K562 (cell line): ENCODE data around the gene RPS17. TPM values are rescaled to one million over a fixed set of nuclear protein-coding genes. Genes with fewer than 3 reads are reported as not detected.
"Not testable (repeated sequence)": the region's sequence is repeated elsewhere in the genome, so short reads cannot be mapped to it uniquely, and the experiment has no call there.

Experiments used
- ATAC-seq: fragments of 200-7000 bp; cut with Tn5 transposase; 3 replicates; pipeline ENCODE4 v1.9.1; 2020; ENCODE audit warnings: moderate library complexity
- BruUV-seq: library from RNA; stranded (reverse); fragments of 400-500 nt; replicated peaks from 2 replicates; lab custom pipeline; 2021; lab: Mats Ljungman, UMichigan
- CTCF ChIA-PET: fragments of 300-600 bp; formaldehyde crosslinking; extraction: SDS; loops from one replicate; lab custom pipeline; 2021; ENCODE audit warnings: low intra/inter-chr PET ratio; lab: Yijun Ruan, JAX
- POLR2A ChIA-PET: fragments of 300-600, 350-650 bp; sonication (Branson Sonifier 250); formaldehyde crosslinking; extraction: SDS; loops from one replicate; lab custom pipeline; 2021; ENCODE audit warnings: antibody characterized with exemption, inconsistent platforms; lab: Yijun Ruan, JAX
- DNase-seq, 4 experiments: peaks; one replicate each; pipeline versions ENCODE4 v3.0.0 to v3.0.0-alpha.2; 2011 to 2018; ENCODE audit warnings: low spot score in 3 of 4, mixed read lengths in 3 of 4; ENCODE audit errors: extremely low read depth in 1 of 4
- FAIRE-seq: peaks from 2 replicates; lab custom pipeline; 2011; peaks lifted over from hg19 to GRCh38; lab: Jason Lieb, UNC
- H2AFZ ChIP-seq: 2 replicates; pipeline ENCODE4 v1.6.0; 2011; ENCODE audit warnings: low read depth, low read length, control low read depth, inconsistent platforms
- H3K27ac ChIP-seq: fragments of 200-600 bp; 3 replicates; pipeline ENCODE4 v1.8.0; 2011; ENCODE audit warnings: low read depth, mild to moderate bottlenecking, control low read depth, inconsistent platforms, low read length, moderate library complexity, mixed read lengths; ENCODE audit errors: extremely low read depth
- H3K27me3 ChIP-seq, 2 experiments: fragments of 300-600 bp in 1 of 2; 2 replicates in 1 of 2; 3 replicates in 1 of 2; pipeline versions ENCODE4 v1.6.0 to v1.8.0; 2011; ENCODE audit warnings: inconsistent platforms in 2 of 2, low read length in 2 of 2, mild to moderate bottlenecking in 1 of 2, mixed read lengths in 1 of 2, moderate library complexity in 1 of 2; ENCODE audit not compliant: control insufficient read depth in 2 of 2, insufficient read depth in 2 of 2
- H3K36me3 ChIP-seq: fragments of 300-600 bp; 3 replicates; pipeline ENCODE4 v1.8.0; 2011; ENCODE audit warnings: mild to moderate bottlenecking, low read length, inconsistent platforms; ENCODE audit not compliant: control insufficient read depth, insufficient read depth
- H3K4me1 ChIP-seq, 2 experiments: fragments of 200-600 bp in 1 of 2; replicated peaks in 1 of 2; 2 replicates in 1 of 2; 3 replicates in 1 of 2; pipeline versions ENCODE4 v1.5.1 to v1.8.0; 2011; ENCODE audit warnings: inconsistent platforms in 2 of 2, low read length in 2 of 2, mild to moderate bottlenecking in 1 of 2, mixed read lengths in 1 of 2, moderate library complexity in 1 of 2; ENCODE audit not compliant: control insufficient read depth in 2 of 2, insufficient read depth in 2 of 2
- H3K4me2 ChIP-seq: 2 replicates; pipeline ENCODE4 v1.6.1; 2011; ENCODE audit warnings: low read length, control low read depth, inconsistent platforms, mixed read lengths; ENCODE audit not compliant: insufficient read depth
- H3K4me3 ChIP-seq: fragments of 200-600 bp; sonication (generic), shearing (Covaris generic); 2 replicates; pipeline ENCODE4 v1.5.1; 2016; ENCODE audit warnings: control low read depth, inconsistent platforms
- H3K79me2 ChIP-seq: fragments of 200-600 bp; 3 replicates; pipeline ENCODE4 v1.8.0; 2011; ENCODE audit warnings: low read length, inconsistent platforms; ENCODE audit not compliant: control insufficient read depth, insufficient read depth
- H3K9ac ChIP-seq, 2 experiments: 2 replicates each; pipeline versions ENCODE4 v1.6.0 to v1.6.1; 2011; ENCODE audit warnings: low read depth in 2 of 2, low read length in 2 of 2, control low read depth in 1 of 2, inconsistent platforms in 1 of 2, mild to moderate bottlenecking in 1 of 2, mixed read lengths in 1 of 2; ENCODE audit not compliant: insufficient read depth in 1 of 2
- H3K9me1 ChIP-seq: one replicate; pipeline ENCODE4 v1.6.0; 2011; ENCODE audit warnings: inconsistent platforms, mild to moderate bottlenecking, low read length, moderate library complexity; ENCODE audit not compliant: control insufficient read depth, insufficient read depth
- H3K9me3 ChIP-seq: replicated peaks from 2 replicates; pipeline ENCODE4 v1.5.1; 2011; ENCODE audit warnings: low read depth, low read length, inconsistent platforms; ENCODE audit not compliant: control insufficient read depth, insufficient read depth
- H4K20me1 ChIP-seq: replicated peaks from 2 replicates; pipeline ENCODE4 v1.6.1; 2011; ENCODE audit warnings: low read length, inconsistent platforms, mixed read lengths; ENCODE audit not compliant: control insufficient read depth, insufficient read depth
- EZH2 ChIP-seq: IDR thresholded peaks from 2 replicates; pipeline ENCODE4 v1.6.1; 2012; ENCODE audit warnings: low read depth, mild to moderate bottlenecking, inconsistent platforms, low read length, borderline replicate concordance
- MYC ChIP-seq, 2 experiments: fragments of 250-450 bp in 1 of 2; sonication (Bioruptor Pico) in 1 of 2; IDR thresholded peaks; 2 replicates each; pipeline versions ENCODE4 v1.5.1 to v1.6.1; 2012 to 2021; ENCODE audit warnings: low read depth in 2 of 2, borderline replicate concordance in 1 of 2, improper control_type of control experiment in 1 of 2, low read length in 1 of 2, mild to moderate bottlenecking in 1 of 2, moderate library complexity in 1 of 2
- ZNF384 ChIP-seq: IDR thresholded peaks from 2 replicates; pipeline ENCODE4 v1.6.1; 2012; ENCODE audit warnings: low read depth, low read length, improper control_type of control experiment
- ZSCAN32 ChIP-seq: fragments of 450-650 bp; formaldehyde crosslinking; IDR thresholded peaks from 2 replicates; pipeline ENCODE4 v1.4.0; 2020; ENCODE audit warnings: mild to moderate bottlenecking, moderate library complexity
- WGBS: fragments of 100-300 bp; shearing (Covaris generic); methylation state at CpG from one replicate; pipeline ENCODE4 v1.1.6; 2016; ENCODE audit warnings: low coverage, mixed read lengths; ENCODE audit not compliant: insufficient coverage; ENCODE audit errors: missing lambda C conversion rate; 5-methylcytosine and 5-hydroxymethylcytosine counted together
- in situ Hi-C: fragments of 300-500 bp; cut with MboI; formaldehyde crosslinking; loops from 4 replicates; pipeline ENCODE4 v1.15.0; 2018; ENCODE audit warnings: inconsistent platforms, mixed read lengths
- intact Hi-C: fragments of 100-400 bp; cut with micrococcal nuclease; formaldehyde crosslinking; loops from 2 replicates; pipeline ENCODE4 v1.14.2; 2022
- polyA plus RNA-seq, 8 experiments: library from polyadenylated mRNA; depleted of rRNA in 4 of 8; stranded (reverse) in 5 of 8; unstranded in 3 of 8; fragments of >200 nt; fragmentation: Nextera tagmentation in 2 of 8; fragmentation: Illumina TruSeq in 1 of 8; extraction: Ambion mirVana in 2 of 8; extraction: Trizol in 1 of 8; gene quantifications; 2 replicates each; pipeline versions ENCODE4 v1.2.1 to v1.2.3, GENCODE V29; 2011 to 2014; ENCODE audit warnings: inconsistent platforms in 1 of 8, missing spikeins in 1 of 8
- total RNA-seq, 7 experiments: library from RNA; depleted of rRNA in 6 of 7; stranded (reverse); fragments of >200 nt in 6 of 7; fragmentation: Illumina TruSeq in 2 of 7; extraction: Trizol in 2 of 7; gene quantifications; 2 replicates each; pipeline versions ENCODE4 v1.2.1 to v1.2.3, GENCODE V29; 2011 to 2021; ENCODE audit warnings: low replicate concordance in 1 of 7
- TF ChIP-seq, protein P1 (sequence below): sonication (generic); formaldehyde crosslinking; IDR thresholded peaks from 2 replicates; pipeline ENCODE4 v1.4.0; 2020; ENCODE audit warnings: mild to moderate bottlenecking, missing genetic modification reagents

Gene RPS17
- total and polyA plus RNA-seq, 9 of the 15 experiments (the other 6 are each of a cell fraction or from before 2014, with no cell fraction given): 1,988 to 6,515 (median 5,229) TPM

DNA sequence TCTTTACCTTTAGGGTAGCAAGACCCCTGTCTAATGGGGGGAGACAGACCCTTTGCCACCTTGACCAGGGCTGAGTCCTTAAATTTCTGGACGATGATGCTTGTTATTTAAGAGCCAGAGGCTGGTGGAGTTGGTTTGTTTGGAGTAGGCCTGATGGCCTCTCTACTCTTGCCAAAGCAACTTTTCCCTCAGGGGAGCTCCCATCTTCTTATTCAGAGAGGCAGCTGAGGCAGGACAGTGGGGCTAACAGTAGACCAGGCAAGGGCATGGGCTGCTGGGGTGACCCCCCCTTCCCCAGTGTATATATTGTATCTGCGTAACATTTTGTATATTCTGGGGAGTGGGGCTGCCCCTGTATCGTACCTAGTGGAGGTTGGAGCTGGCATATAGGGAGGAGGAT, 10.3 kb downstream of the RPS17 start (continued):
- TF ChIP-seq, protein P1, sequence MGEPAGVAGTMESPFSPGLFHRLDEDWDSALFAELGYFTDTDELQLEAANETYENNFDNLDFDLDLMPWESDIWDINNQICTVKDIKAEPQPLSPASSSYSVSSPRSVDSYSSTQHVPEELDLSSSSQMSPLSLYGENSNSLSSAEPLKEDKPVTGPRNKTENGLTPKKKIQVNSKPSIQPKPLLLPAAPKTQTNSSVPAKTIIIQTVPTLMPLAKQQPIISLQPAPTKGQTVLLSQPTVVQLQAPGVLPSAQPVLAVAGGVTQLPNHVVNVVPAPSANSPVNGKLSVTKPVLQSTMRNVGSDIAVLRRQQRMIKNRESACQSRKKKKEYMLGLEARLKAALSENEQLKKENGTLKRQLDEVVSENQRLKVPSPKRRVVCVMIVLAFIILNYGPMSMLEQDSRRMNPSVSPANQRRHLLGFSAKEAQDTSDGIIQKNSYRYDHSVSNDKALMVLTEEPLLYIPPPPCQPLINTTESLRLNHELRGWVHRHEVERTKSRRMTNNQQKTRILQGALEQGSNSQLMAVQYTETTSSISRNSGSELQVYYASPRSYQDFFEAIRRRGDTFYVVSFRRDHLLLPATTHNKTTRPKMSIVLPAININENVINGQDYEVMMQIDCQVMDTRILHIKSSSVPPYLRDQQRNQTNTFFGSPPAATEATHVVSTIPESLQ (CRISPR knock-in tag): no peak
- TF ChIP-seq MYC (IDR thresholded peaks at IDR 0.05; ENCODE audit: low read depth, low read length) (no peak), MYC (CRISPR knock-in tag; IDR thresholded peaks at IDR 0.05; ENCODE audit: borderline replicate concordance, low read depth) (no peak), ZSCAN32 (CRISPR knock-in tag) (no peak), EZH2 (no peak), ZNF384 (no peak)

DNA sequence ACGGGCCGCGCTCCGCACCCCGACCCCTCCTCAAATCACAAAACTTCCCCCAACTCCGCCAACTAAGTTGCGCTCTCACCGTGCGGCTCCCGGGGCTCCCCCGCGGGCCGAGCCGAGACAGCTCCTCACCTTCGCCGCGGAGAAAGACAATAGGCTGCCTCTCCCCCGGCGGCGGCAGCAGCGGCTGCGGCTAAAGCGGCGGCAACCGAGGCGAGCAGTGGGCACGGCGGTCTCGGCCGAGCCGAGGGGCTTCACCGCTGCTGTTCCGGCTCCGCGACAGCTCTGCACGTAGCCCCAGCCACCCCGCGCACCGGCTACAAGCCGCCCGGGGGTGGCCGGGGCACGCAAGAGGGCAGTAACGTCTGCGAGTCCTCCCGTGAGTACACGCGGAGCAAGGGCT, 26.7 kb downstream of the RPS17 start:
- FAIRE-seq, H3K27ac ChIP-seq, H3K9me1 ChIP-seq, POLR2A ChIA-PET, H3K4me3 ChIP-seq, H3K4me1 ChIP-seq, H3K4me2 ChIP-seq, H3K36me3 ChIP-seq, DNase-seq, H3K79me2 ChIP-seq, H3K27me3 ChIP-seq, H4K20me1 ChIP-seq, H3K9ac ChIP-seq, CTCF ChIA-PET, H2AFZ ChIP-seq, in situ Hi-C loops, ATAC-seq, intact Hi-C loops, H3K9me3 ChIP-seq, BruUV-seq: not testable (repeated sequence)
- no CpG with 5 or more reads among the region's 48 CpGs for WGBS

DNA sequence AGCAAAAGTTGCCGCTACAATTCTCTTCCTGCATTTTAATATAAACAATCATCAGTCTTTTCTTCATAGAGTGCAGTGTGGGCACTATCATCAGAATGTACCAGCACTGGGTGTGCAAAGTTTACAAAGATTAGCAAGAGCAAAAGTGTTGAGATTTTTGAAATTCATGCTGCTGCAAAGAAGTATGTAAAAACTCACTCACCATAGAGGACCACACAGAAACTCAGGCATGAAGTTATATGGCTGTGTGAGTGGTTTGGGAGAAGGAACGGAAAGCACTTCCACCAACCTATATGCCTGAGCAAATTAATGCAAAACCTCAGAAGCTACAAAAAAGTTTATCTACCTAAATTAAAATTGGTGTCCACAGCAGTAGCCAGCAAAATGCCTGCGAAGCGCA, 32.6 kb downstream of the RPS17 start:
- FAIRE-seq, H3K79me2 ChIP-seq, intact Hi-C loops, BruUV-seq, H3K4me3 ChIP-seq, H3K9me3 ChIP-seq, H3K27ac ChIP-seq, H3K9me1 ChIP-seq, H4K20me1 ChIP-seq, POLR2A ChIA-PET, H3K27me3 ChIP-seq, H3K36me3 ChIP-seq, in situ Hi-C loops, H3K4me1 ChIP-seq, ATAC-seq, H3K4me2 ChIP-seq, CTCF ChIA-PET, H3K9ac ChIP-seq, H2AFZ ChIP-seq, DNase-seq: not testable (repeated sequence)
- WGBS: 75% methylated on average over 2 of the region's 4 CpGs

DNA sequence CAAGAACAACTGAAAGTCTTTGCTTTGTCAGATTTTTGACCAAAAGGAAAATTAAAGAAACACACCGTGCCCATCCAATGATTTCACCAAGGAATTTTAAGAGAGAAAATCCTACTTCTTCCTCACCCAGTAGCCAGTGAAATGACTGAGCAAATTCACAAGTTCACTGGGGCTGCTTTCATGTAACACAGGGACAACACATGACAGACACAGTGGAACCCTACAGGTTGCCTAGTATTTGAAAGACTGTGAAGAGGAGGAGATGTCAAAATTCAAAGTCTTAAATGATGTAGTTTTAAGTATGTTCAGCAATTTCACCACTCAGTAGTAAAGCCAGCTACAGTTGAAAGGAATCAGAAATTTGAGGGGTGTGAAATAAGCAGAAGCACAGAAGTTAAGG, 33.2 kb downstream of the RPS17 start:
- H3K9me1 ChIP-seq, DNase-seq, in situ Hi-C loops, H3K9me3 ChIP-seq, H3K36me3 ChIP-seq, H3K9ac ChIP-seq, H3K27me3 ChIP-seq, H3K4me1 ChIP-seq, POLR2A ChIA-PET, FAIRE-seq, intact Hi-C loops, H4K20me1 ChIP-seq, CTCF ChIA-PET, H3K27ac ChIP-seq, H3K79me2 ChIP-seq, H2AFZ ChIP-seq, H3K4me2 ChIP-seq, H3K4me3 ChIP-seq: not testable (repeated sequence)
- peak; percentile 69 for ATAC-seq
- 15% methylated on average over 1 of the region's 1 CpG for WGBS
- TSS peak; percentile 22 for BruUV-seq
